ENCODE data around the gene RPLP1.

GRCh38 chr15:69465253-69465652 is 12.6 kb downstream of the RPLP1 start:
- TF ChIP-seq SAFB (IDR thresholded peaks at IDR 0.05; ENCODE audit: borderline replicate concordance, low read depth, low read length) (no peak), BRCA1 (IDR thresholded peaks at IDR 0.05) (no peak), BRCA1 (CRISPR knock-in tag; IDR thresholded peaks at IDR 0.05) (no peak)

Measured in K562 (cell line).